ENCODE data around the gene TNIK. TPM values are rescaled to one million over a fixed set of nuclear protein-coding genes. Genes with fewer than 3 reads are reported as not detected.

Gene TNIK
- total RNA-seq, 1 experiment from 2014 or later: 7.0 TPM

- ChIA-PET CTCF (no interaction called here), POLR2A (ENCODE audit: unreplicated experiment) (no interaction called here)
- TF ChIP-seq EZH2phosphoT487 (IDR thresholded peaks at IDR 0.05; ENCODE audit: borderline replicate concordance, low read length): no peak
- TF ChIP-seq, protein P1, sequence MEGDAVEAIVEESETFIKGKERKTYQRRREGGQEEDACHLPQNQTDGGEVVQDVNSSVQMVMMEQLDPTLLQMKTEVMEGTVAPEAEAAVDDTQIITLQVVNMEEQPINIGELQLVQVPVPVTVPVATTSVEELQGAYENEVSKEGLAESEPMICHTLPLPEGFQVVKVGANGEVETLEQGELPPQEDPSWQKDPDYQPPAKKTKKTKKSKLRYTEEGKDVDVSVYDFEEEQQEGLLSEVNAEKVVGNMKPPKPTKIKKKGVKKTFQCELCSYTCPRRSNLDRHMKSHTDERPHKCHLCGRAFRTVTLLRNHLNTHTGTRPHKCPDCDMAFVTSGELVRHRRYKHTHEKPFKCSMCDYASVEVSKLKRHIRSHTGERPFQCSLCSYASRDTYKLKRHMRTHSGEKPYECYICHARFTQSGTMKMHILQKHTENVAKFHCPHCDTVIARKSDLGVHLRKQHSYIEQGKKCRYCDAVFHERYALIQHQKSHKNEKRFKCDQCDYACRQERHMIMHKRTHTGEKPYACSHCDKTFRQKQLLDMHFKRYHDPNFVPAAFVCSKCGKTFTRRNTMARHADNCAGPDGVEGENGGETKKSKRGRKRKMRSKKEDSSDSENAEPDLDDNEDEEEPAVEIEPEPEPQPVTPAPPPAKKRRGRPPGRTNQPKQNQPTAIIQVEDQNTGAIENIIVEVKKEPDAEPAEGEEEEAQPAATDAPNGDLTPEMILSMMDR (conservative IDR thresholded peaks at IDR 0.05; ENCODE audit: low read depth, low read length): no peak
- TF ChIP-seq EZH2 (IDR thresholded peaks at IDR 0.05; ENCODE audit: low read length, unreplicated experiment): no peak
- H3K27me3 ChIP-seq (ENCODE audit: low read length): no peaks in the 10 kb centered on the region
- no peak for DNase-seq
- H3F3A ChIP-seq (ENCODE audit: low read length, unreplicated experiment): no peaks in the 10 kb centered on the region
- H2AFZ ChIP-seq (ENCODE audit: low read length): no peak overlapping the region
- intact Hi-C loops (cut with micrococcal nuclease): no loop called here
- H3K4me2 ChIP-seq (ENCODE audit: low read length): no peak overlapping the region
- no peaks in the 10 kb centered on the region for H3K9me3 ChIP-seq (ENCODE audit: low read length)
- no peak overlapping the region for H3K4me3 ChIP-seq (ENCODE audit: low read length)
- H3K9ac ChIP-seq (ENCODE audit: low read length): no peak overlapping the region
- no peaks in the 10 kb centered on the region for H3K36me3 ChIP-seq (ENCODE audit: low read depth, low read length)
- peaks cover 14% of the 10 kb centered on the region for H3K4me1 ChIP-seq (ENCODE audit: insufficient read depth, low read length)
- BruUV-seq (replicated peaks): no TSS peak
- no peaks in the 10 kb centered on the region for H3K9me2 ChIP-seq (replicated peaks; ENCODE audit: low read length)
- H4K20me1 ChIP-seq (ENCODE audit: low read length): no peaks in the 10 kb centered on the region
- H3K79me2 ChIP-seq (ENCODE audit: low read length): no peaks in the 10 kb centered on the region
- ATAC-seq: no peak
- no peak overlapping the region for H3K27ac ChIP-seq (ENCODE audit: low read length)
Measured at GRCh38 chr3:171410186-171410585, 50.0 kb downstream of the TNIK start.

- H3F3A ChIP-seq (ENCODE audit: low read length, unreplicated experiment): no peaks in the 10 kb centered on the region
- H3K4me3 ChIP-seq (ENCODE audit: low read length): no peak overlapping the region
- H3K27me3 ChIP-seq (ENCODE audit: low read length): no peaks in the 10 kb centered on the region
- H3K36me3 ChIP-seq (ENCODE audit: low read depth, low read length): no peaks in the 10 kb centered on the region
- TF ChIP-seq, protein P1 (conservative IDR thresholded peaks at IDR 0.05; ENCODE audit: low read depth, low read length): no peak
- TF ChIP-seq EZH2phosphoT487 (IDR thresholded peaks at IDR 0.05; ENCODE audit: borderline replicate concordance, low read length) (no peak), EZH2 (IDR thresholded peaks at IDR 0.05; ENCODE audit: low read length, unreplicated experiment) (no peak)
- H3K4me2 ChIP-seq (ENCODE audit: low read length): peak overlapping the region; percentile 19; the same call in 1 of the 2 replicates
- no TSS peak for BruUV-seq (replicated peaks)
- DNase-seq: peak; percentile 87
- H3K9me3 ChIP-seq (ENCODE audit: low read length): no peaks in the 10 kb centered on the region
- no peaks in the 10 kb centered on the region for H4K20me1 ChIP-seq (ENCODE audit: low read length)
- intact Hi-C loops (cut with micrococcal nuclease): no loop called here
- ChIA-PET POLR2A (ENCODE audit: unreplicated experiment) (no interaction called here), CTCF (interaction anchor here (0.5 kb wide), 1 partner anchor 26 kb away, joined by 10 read pairs; no protein-coding TSS in a partner anchor)
- peaks cover 26% of the 10 kb centered on the region for H3K4me1 ChIP-seq (ENCODE audit: insufficient read depth, low read length)
- no peak overlapping the region for H2AFZ ChIP-seq (ENCODE audit: low read length)
- no peak overlapping the region for H3K9ac ChIP-seq (ENCODE audit: low read length)
- no peaks in the 10 kb centered on the region for H3K9me2 ChIP-seq (replicated peaks; ENCODE audit: low read length)
- H3K27ac ChIP-seq (ENCODE audit: low read length): peak overlapping the region; percentile 3; the same call in 1 of the 2 replicates
- peak; percentile 96 for ATAC-seq
- H3K79me2 ChIP-seq (ENCODE audit: low read length): no peaks in the 10 kb centered on the region
Measured at GRCh38 chr3:171407759-171408158, 52.4 kb downstream of the TNIK start.

DNA sequence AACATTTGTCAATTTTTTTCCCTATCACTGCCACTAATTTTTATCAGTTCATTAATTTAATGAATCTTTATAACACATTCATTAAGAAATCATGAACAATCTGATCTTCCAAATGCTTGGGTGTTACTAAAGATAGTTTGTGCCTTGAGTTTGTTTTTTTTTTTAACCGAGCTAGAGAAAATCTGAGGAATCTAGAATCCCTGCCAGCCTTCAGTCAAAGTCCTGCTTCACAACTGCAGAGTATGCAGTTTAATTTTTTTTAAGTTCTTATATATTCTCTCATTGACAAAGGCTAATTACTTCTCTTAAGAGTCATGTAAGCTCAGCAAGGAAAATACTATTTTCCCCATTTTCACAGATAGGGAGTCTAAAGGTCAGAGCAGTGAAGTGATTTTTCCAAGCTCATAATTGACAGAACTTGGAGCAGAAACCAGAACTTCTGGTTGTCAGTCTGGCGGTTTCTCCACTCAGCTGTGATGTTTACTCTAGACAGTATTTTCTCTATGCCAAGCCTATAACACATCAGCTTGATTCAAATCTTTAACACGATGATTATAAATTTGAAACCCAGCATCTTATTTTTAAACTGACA, 55.7 kb downstream of the TNIK start:
- ATAC-seq (peak; percentile 33; the same call in 1 of the 2 replicates), DNase-seq (peak; percentile 74)
- Histone ChIP-seq H3K27ac (ENCODE audit: low read length) (peak overlapping the region; percentile 28), H2AFZ (ENCODE audit: low read length) (no peak overlapping the region), H3K79me2 (ENCODE audit: low read length) (no peaks in the 10 kb centered on the region), H3K4me3 (ENCODE audit: low read length) (no peak overlapping the region), H3K9me2 (replicated peaks; ENCODE audit: low read length) (no peaks in the 10 kb centered on the region), H3F3A (ENCODE audit: low read length, unreplicated experiment) (no peaks in the 10 kb centered on the region), H3K4me1 (ENCODE audit: insufficient read depth, low read length) (peaks cover 26% of the 10 kb centered on the region), H4K20me1 (ENCODE audit: low read length) (no peaks in the 10 kb centered on the region), H3K27me3 (ENCODE audit: low read length) (no peaks in the 10 kb centered on the region), H3K4me2 (ENCODE audit: low read length) (peak overlapping the region; percentile 36), H3K9me3 (ENCODE audit: low read length) (no peaks in the 10 kb centered on the region), H3K36me3 (ENCODE audit: low read depth, low read length) (no peaks in the 10 kb centered on the region), H3K9ac (ENCODE audit: low read length) (no peak overlapping the region)
- no TSS peak for BruUV-seq (replicated peaks)
- intact Hi-C loops (cut with micrococcal nuclease): no loop called here
- no peak for TF ChIP-seq EZH2phosphoT487 (IDR thresholded peaks at IDR 0.05; ENCODE audit: borderline replicate concordance, low read length)
- no peak for TF ChIP-seq EZH2 (IDR thresholded peaks at IDR 0.05; ENCODE audit: low read length, unreplicated experiment)
- TF ChIP-seq, protein P1 (conservative IDR thresholded peaks at IDR 0.05; ENCODE audit: low read depth, low read length): no peak
- CTCF ChIA-PET: interaction anchor here (0.5 kb wide), 1 partner anchor 142 kb away, joined by 3 read pairs; no protein-coding TSS in a partner anchor
- POLR2A ChIA-PET (ENCODE audit: unreplicated experiment): interaction anchor here (0.6 kb wide), 1 partner anchor 54 kb away, joined by 5 read pairs; no protein-coding TSS in a partner anchor
